Measurements from ENCODE around the gene IER5L.

Gene IER5L

GRCh38 chr9:129211686-129212085 lies 33.6 kb upstream of the IER5L start:
- Histone ChIP-seq H3K79me2 (ENCODE audit: insufficient read depth, low read length) (no peaks in the 10 kb centered on the region), H2AFZ (ENCODE audit: low read depth, low read length, severe bottlenecking) (no peak overlapping the region)
- TF ChIP-seq CTCF (IDR thresholded peaks at IDR 0.05; ENCODE audit: insufficient read depth, low read length, poor library complexity, severe bottlenecking), result no peak
- no peak for TF ChIP-seq EZH2phosphoT487 (conservative IDR thresholded peaks at IDR 0.05; ENCODE audit: low read length)

GRCh38 chr9:129210125-129210524 lies 32.1 kb upstream of the IER5L start:
- H3K4me2 ChIP-seq (ENCODE audit: low read depth, low read length, poor library complexity, severe bottlenecking), result no peak overlapping the region
- H3K4me3 ChIP-seq (ENCODE audit: insufficient read depth, low read length, poor library complexity, severe bottlenecking), result no peak overlapping the region
- H3K9ac ChIP-seq (ENCODE audit: low read length), result no peak overlapping the region
- no peaks in the 10 kb centered on the region for H3K9me3 ChIP-seq (ENCODE audit: insufficient read depth, low read length)
- H3F3A ChIP-seq (ENCODE audit: insufficient read depth), result no peaks in the 10 kb centered on the region
- H3K79me2 ChIP-seq (ENCODE audit: insufficient read depth, low read length), result no peaks in the 10 kb centered on the region
- no peak overlapping the region for H2AFZ ChIP-seq (ENCODE audit: low read depth, low read length, severe bottlenecking)
- no peaks in the 10 kb centered on the region for H3K27me3 ChIP-seq (ENCODE audit: low read length)
- no peaks in the 10 kb centered on the region for H4K20me1 ChIP-seq (ENCODE audit: low read depth, low read length)
- no peak overlapping the region for H3K27ac ChIP-seq (ENCODE audit: low read depth, low read length)
- H3K36me3 ChIP-seq (ENCODE audit: low read length), result no peaks in the 10 kb centered on the region
- H3K9me2 ChIP-seq (replicated peaks; ENCODE audit: insufficient read depth, low read length), result no peaks in the 10 kb centered on the region
- no peak for TF ChIP-seq CTCF (IDR thresholded peaks at IDR 0.05; ENCODE audit: insufficient read depth, low read length, poor library complexity, severe bottlenecking)
- no peak for TF ChIP-seq EZH2phosphoT487 (conservative IDR thresholded peaks at IDR 0.05; ENCODE audit: low read length)

More at GRCh38 chr9:129211686-129212085, 33.6 kb upstream of the IER5L start:
- Histone ChIP-seq H3K4me2 (ENCODE audit: low read depth, low read length, poor library complexity, severe bottlenecking) (no peak overlapping the region), H3K27ac (ENCODE audit: low read depth, low read length) (no peak overlapping the region), H3F3A (ENCODE audit: insufficient read depth) (no peaks in the 10 kb centered on the region), H4K20me1 (ENCODE audit: low read depth, low read length) (no peaks in the 10 kb centered on the region), H3K9me3 (ENCODE audit: insufficient read depth, low read length) (no peaks in the 10 kb centered on the region), H3K4me3 (ENCODE audit: insufficient read depth, low read length, poor library complexity, severe bottlenecking) (no peak overlapping the region), H3K36me3 (ENCODE audit: low read length) (no peaks in the 10 kb centered on the region), H3K9me2 (replicated peaks; ENCODE audit: insufficient read depth, low read length) (no peaks in the 10 kb centered on the region), H3K27me3 (ENCODE audit: low read length) (no peaks in the 10 kb centered on the region), H3K9ac (ENCODE audit: low read length) (no peak overlapping the region)

- TF ChIP-seq CTCF (IDR thresholded peaks at IDR 0.05; ENCODE audit: insufficient read depth, low read length, poor library complexity, severe bottlenecking) (no peak), EZH2phosphoT487 (conservative IDR thresholded peaks at IDR 0.05; ENCODE audit: low read length) (no peak)
- Histone ChIP-seq H2AFZ (ENCODE audit: low read depth, low read length, severe bottlenecking) (no peak overlapping the region), H4K20me1 (ENCODE audit: low read depth, low read length) (no peaks in the 10 kb centered on the region), H3F3A (ENCODE audit: insufficient read depth) (no peaks in the 10 kb centered on the region), H3K4me2 (ENCODE audit: low read depth, low read length, poor library complexity, severe bottlenecking) (no peak overlapping the region), H3K9ac (ENCODE audit: low read length) (no peak overlapping the region), H3K79me2 (ENCODE audit: insufficient read depth, low read length) (no peaks in the 10 kb centered on the region), H3K27ac (ENCODE audit: low read depth, low read length) (no peak overlapping the region), H3K27me3 (ENCODE audit: low read length) (no peaks in the 10 kb centered on the region), H3K36me3 (ENCODE audit: low read length) (no peaks in the 10 kb centered on the region), H3K4me3 (ENCODE audit: insufficient read depth, low read length, poor library complexity, severe bottlenecking) (no peak overlapping the region), H3K9me3 (ENCODE audit: insufficient read depth, low read length) (no peaks in the 10 kb centered on the region), H3K9me2 (replicated peaks; ENCODE audit: insufficient read depth, low read length) (no peaks in the 10 kb centered on the region)
Observed at GRCh38 chr9:129209580-129209979, 31.5 kb upstream of the IER5L start.

All from SU-DHL-6 (cell line).